Activated effector memory CD4-positive, alpha-beta T cell treated with Interleukin-2 at 50 U/mL for 16 hours (primary cell): Measurements from ENCODE around the gene RPP38.

Experiments
- DNase-seq: peaks from one replicate; pipeline ENCODE4 v3.0.0-alpha.2; 2020

Gene RPP38, protein sequence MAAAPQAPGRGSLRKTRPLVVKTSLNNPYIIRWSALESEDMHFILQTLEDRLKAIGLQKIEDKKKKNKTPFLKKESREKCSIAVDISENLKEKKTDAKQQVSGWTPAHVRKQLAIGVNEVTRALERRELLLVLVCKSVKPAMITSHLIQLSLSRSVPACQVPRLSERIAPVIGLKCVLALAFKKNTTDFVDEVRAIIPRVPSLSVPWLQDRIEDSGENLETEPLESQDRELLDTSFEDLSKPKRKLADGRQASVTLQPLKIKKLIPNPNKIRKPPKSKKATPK

DNA sequence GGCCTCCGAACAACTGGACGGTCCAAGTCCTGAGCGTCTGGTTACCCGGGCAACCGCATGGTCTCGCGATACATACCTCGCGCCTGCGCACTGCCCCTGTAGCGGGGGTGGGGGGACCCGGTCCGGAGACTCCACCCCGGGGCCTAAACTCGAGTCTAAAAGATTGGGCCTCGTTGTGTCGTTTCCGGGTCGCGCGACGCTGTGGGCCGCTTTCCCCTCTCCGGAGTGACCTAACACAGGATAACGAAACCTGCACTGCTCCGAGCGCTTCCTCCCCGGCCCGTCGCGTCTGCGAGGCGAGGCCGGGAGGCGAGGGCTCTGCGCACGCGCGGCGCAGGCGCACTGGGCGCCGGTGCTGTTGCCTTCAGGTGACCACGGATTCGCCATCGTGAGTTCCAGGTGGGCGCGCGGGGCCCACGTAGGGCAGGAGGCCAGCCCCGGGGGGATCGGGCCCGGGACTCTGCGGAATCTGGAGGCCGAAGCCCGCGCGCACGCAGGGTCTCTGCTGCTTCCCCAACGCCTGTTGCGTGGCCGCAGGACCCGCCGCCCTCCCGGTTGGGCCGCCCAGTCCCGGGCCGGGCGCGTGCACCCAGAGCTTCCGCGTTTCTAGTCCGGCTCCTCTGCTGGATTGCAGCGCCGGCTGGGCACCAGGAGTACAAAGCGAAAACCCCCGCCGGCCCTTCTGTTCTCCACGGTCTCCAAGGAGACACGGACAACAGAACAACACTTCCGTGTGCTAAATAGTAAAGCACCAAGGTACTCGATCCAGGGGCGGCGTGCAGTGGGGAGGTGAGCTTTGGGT lies at the start of gene RPP38:
Gene RPP38 (plus strand): TSS at position 345 of the 802 bp plus-strand sequence. CDS start 5,960 bp downstream, outside the sequence.
- DNase-seq = peak; percentile 84

DNA sequence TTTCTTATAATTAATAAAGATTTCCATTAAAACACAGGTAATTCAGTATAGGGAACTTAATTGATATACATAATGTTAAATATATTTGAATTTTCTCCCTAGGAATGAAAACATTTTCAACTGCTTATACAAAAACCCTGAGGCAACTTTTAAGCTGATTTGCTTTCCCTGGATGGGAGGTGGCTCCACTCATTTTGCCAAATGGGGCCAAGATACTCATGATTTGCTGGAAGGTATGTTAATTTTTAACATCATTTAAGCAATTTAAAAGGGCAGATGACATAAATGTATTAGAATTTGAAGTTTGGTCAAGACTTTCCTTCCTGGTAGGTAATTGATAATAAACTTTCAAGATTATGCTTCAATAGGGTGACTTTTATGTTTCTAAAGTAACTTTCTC lies 47.6 kb upstream of the RPP38 start:
- no peak for DNase-seq

DNA sequence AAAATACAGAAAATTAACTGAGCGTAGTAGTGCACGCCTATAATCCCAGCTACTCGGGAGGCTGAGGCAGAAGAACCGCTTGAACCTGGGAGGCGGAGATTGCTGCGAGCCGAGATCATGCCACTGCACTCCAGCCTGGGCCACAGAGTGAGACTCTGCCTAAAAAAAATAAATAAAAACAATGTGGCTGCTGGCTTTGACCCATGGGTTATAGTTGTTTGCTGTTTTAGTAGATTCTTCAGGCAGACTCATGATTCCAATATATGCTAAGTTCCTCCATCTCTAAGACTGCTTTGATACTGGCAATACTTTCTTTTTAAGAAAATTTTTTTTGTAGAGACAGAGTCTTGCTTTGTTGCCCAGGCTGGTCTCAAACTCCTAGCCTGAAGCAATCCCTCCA lies 45.0 kb upstream of the RPP38 start:
- no peak for DNase-seq

DNA sequence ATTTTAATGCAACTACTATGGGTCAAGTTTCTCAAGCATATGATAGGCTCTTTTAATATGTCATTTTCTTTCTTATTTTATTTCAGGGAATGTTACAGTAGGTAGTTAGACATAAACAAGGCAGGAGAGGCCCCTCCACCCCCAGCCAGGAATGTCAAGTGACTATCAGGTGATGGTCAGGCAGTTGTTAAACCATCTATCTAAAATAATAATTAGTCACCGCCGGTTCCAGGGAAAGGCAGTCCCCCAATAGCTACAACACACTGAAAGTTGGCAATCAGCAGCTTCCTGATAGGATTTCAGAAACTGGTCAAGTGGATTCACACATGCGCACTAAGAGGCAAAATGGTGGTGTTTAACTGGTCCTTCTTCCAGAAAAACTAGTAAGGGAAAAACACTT lies 44.1 kb upstream of the RPP38 start:
- DNase-seq = no peak

DNA sequence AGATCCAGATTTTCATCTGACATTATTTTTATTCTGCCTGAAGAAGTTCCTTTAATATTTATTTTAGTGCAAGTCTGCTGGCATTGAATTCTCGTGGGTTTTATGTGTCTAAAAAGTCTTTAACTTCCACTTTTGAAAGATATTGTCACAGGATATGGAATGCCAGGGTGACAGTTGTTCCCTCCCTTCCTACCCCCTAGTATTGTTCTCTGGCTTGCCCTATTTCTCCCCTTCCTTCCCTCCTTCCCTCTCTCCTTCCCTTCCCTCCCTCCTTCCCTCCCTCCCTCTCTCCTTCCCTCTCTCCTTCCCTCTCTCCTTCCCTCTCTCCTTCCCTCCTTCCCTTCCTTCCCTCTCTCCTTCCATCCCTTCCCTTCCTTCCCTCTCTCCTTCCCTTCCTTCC lies 38.5 kb upstream of the RPP38 start:
- DNase-seq = no peak

DNA sequence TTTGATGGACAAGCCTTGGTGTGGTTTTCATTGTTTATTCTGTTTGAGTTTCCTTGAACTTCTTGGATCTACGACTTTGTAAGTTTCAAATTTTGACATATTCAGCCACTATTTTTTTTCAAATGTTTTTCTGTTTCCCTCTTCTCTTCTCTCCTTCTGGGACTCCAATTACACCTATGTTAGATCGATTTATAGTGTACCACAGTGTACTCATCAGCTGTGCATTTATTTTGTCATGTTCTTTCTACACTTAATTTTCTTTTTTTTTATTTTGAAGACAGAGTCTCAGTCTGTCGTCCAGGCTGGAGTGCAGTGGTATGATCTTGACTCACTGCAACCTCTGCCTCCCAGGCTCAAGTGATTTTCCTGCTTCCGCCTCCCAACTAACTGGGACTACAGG lies 37.2 kb upstream of the RPP38 start:
- DNase-seq = no peak

DNA sequence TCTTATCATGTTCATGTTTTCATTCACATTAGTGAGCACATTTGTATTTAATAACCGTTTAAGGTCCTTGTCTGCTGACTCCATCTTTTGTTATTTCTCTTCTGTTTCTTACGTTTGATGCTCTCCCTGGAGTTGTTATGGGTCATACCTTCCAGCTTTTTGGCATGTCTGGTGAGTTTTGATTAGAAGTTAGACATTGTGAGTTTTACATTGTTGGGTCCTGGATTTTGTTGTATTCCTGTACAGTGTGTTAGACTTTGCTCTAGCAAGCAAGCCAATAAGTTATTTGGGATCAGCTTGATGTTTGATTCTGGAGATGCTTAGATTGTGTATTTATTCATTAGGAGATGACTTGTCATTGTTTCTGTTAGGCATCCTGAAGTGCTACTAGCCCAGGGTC lies 36.5 kb upstream of the RPP38 start:
- DNase-seq = no peak

DNA sequence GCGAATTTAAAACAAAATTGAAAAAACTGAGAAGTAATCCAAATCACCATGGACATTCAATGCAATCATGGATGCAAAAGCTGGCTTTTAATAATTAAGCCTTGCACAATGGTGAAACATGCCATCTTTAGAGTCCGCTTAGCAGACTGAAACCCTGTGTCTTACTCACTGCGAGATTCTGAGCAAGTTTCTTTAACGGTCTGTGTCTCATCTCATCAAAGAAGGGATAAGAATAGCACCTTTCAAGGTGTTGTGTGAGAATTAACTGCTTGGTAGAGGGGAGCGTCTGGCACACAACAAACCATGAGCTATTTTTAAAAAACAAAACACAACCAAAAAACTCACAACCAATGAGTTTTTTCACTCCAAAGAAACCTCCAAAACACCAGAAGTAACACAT lies 30.0 kb upstream of the RPP38 start:
- no peak for DNase-seq

DNA sequence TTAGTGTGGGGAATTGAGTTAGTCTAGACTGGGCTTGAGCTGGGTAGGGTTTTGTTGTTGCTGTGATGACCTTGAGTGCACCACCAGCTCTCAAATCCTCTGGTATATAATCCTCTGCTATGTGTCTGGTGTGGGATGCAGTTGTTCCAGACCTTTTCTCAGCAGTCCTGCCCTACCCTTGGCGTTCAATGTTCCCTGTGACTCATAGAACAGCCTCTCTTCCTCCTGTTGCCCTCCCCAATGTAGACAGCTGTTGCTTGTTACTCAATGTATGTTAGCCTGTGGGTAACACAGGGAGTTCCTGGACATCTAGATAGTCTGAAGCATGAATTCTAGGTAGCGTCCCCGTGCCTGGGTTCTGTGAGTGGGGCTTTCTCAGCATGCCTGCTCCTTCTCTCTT lies 28.4 kb upstream of the RPP38 start:
- no peak for DNase-seq

DNA sequence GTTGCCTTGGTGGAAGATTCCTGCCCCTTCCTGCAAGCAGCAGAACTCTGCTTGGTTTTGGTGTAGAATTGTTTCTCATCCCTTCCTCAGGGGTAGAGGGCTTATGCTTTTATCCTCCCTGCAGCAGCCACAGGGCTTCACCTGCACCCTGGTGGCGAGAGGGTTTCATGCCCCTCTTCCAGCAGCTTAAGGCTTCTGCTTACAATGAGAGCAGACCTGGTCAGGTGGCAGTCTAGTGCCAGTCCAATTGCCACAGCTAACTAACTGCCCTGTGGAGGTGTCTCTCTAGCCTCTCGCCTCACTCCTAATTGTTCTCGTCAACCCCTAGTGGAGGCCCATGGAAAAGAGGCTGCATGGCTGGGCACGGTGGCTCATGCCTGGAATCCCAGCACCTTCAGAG lies 27.9 kb upstream of the RPP38 start:
- DNase-seq = no peak

DNA sequence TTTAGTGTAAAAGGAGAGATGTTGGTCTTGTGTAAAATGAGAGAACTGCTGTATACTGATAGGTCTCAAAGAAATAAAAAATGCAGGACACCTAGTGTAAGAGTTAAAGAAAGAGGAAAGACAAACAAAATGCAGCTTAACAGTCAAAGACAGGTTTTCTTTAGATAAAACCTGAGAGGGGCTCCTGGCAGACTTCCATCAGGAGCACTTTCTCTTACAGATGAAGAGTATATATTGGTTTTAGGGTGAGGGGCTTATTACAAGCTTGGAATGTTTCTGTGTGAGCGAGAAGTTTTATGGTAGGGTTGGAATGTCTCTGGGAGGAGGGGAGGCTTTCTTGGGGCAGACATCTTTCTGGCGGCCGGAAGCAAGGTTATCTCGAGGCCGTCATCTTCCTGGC lies 24.8 kb upstream of the RPP38 start:
- DNase-seq = no peak

DNA sequence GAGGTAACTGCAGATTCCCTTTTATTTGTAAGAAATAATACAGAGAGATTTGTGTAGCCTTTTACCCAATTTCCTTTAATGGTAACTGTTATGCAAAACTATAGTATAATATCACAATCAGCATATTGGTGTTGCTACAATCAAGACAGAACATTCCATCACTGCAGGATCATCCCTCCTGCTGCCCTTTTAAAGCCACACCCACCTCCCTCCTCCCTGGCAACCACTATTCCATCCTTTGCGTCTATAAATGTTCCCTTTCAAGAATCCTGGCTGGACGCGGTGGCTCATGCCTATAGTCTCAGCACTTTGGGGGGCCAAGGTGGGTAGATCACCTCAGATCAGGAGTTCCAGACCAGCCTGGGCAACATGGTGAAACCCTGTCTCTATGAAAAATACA lies 21.7 kb upstream of the RPP38 start:
- DNase-seq = no peak

DNA sequence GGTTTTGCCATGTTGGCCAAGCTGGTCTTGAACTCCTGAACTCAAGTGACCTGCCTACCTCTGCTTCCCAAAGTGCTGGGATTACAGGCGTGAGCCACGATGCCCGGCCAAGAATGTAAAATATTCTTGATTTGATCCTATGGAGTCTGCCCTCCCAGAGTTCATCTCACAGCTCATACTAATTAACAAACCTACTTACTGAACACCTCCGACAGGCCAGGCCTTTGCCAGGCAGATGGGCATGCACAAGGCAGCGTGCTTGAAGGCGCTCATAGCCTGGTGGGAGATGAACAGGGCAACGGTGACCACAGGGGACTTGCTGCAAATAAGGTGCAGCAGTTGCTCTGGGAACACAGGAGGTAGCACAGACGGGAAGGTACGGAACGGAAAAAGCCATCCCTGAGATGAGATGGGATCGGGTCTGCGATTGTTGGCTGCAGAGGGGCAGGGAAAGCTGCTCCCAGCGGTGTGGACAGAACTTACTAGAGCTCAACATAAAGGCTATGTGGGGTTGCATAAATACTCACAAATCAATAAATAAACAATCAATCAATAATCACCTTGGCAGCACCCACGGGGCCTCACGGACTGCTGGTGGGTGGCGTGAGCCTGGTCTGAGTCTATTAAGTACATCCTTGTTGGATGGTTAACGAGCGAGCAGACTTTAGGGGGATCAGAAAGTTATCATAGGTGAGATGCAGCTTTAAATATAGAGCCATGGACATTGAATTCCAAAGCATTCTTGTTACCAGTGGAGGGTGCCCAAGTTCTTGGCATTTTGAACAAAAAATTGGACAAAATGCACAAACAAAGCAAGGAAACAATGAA lies 13.3 kb upstream of the RPP38 start:
- no peak for DNase-seq

DNA sequence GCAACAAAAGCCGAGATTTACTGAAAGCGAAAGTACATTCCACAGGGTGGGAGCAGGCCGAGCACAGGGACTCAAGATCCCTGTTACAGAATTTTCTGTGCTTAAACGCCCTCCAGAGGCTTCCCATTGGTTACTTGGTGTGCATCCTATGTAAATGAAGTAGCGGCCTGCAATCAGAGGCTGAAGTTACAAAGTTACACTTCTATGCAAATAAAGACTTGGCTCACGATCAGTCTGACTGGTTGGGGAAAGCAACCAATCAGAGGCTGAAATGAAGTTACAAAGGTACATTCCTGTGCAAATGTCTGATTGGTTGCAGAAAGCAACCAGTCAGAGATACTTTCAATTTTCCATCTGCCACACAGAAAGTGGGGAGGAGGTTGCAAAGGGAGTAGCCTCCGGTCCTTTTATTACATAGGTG lies 12.6 kb upstream of the RPP38 start:
- no peak for DNase-seq

DNA sequence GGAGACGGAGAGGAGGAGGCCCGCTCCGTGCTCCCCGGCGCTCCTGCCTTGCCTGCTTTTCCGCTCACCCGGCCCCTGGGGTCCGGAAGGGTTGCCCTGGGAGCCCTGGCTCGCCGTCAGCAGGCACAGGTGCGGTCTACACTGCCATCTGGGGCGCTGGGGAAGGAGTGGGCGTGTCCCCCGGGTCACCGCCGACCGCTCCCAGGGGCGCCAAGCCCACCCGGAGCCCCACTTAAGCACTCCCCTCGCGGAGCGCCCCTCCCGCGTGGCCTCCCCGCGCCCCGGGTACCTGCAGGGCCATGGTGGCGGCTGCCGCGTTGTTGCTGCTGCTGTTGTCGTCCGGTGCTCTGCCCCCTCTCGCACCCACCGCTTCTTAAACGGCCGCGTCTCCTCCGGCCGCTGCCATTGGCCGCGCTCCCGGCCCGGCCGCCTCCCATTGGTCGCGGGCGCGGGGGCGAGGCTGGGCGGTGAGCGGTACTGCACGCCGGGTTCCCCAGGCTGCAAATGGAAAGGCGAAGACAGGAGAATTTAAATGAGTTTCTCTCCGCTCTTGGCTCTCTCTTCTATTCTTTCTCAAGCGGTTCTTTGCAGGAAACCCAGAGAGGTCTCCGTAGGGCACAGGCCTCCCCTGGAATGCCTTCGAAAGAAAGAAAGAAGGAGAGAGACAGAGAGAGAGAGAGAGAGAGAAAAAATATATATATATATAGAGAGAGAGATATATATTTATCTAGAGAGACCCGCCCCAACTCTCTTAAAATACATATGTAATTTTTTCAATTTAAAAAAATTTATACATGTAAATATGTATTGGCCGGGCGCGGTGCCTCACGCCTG lies 8.5 kb upstream of the RPP38 start, which contains the start of gene ACBD7:
Gene ACBD7 (minus strand): TSS at position 349 of the 834 bp plus-strand sequence. CDS start 48 bp downstream, at position 301.
- DNase-seq = peak; percentile 72

DNA sequence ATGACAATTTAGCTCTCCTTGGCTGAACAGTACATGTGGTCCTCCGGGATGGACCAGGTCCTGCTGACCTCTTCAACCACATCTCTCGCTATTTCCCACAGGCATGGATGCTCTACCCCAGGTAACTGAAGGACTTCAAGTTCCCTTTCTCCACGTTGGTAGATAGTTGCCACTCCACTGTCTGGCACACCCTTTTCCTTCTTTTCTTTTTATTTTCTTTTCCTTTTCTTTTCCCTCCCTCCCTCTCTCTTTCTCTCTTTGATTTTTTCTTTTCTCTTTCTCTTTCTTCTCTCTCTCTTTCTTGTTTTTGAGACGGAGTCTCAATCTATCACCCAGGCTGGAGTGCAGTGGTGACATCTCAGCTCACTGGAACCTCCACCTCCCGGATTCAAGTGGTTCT lies 5.7 kb upstream of the RPP38 start:
- no peak for DNase-seq

DNA sequence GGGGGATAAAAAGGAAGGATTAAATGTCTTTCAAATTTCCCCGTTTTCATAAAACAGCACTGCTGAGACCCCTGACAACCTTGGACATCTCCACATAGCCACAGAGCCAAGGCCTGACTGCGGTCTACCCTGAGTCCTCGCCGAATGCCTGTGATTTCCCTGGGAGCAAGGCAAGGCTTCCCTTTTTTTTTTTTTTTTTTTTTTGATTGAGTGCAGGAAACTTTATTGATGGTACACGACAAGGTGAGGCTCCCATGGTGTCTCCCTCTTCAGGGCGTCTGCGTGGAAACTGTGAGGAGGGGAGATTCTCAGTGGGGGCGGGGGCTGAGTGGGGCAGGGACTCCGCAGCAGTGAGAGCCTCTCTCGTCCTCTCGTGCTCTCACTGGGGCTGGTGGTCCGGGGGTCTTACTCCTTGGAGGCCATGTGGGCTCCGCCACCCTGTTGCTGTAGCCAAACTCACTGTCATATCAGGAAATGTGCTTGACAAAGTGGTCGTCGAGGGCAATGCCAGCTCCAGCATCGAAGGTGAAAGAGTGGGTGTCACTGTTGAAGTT lies 4.2 kb upstream of the RPP38 start:
- no peak for DNase-seq

DNA sequence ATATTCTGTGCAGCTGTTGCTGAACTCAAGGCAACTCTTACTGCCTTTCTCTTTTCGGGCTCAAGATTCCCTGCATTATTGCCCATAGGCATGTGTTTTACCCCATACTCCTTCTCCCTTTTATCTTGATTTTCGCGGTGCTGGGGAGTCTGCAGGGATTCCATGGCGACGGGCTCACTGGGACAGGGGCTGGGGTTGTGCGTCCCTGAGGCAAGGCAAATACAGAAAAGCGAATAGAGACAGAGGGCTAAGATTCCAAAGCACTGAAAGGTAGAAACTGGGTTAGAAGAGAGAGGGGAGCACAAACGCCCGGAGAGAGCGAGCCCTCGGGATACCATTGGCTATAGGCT lies 519 bp upstream of the RPP38 start:
- DNase-seq = no peak

DNA sequence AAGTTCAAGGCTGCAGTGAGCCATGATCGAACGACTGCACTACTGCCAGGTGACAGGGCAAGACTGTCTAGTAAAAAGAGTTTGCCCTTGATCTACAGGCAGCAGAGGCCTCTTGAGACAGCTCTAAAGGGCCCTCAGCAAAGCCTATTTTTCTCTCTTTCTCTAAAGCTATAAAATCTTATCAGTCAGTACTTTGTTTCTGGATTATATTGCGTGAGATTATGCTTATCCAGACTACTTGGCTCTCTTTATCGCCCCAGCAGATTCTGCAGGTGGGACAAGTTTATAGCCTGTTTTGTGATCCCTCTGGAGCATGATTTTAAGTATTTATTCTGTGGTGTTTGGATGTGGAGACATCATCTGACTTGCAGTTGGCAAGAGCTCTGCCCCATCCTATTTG lies 2.7 kb downstream of the RPP38 start:
- DNase-seq = no peak

DNA sequence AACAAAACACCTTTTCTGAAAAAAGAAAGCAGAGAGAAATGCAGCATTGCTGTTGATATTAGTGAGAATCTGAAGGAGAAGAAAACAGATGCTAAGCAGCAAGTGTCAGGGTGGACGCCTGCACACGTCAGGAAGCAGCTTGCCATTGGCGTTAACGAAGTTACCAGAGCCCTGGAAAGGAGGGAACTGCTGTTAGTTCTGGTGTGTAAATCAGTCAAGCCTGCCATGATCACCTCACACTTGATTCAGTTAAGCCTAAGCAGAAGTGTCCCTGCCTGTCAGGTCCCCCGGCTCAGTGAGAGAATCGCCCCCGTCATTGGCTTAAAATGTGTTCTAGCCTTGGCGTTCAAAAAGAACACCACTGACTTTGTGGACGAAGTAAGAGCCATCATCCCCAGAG lies 6.4 kb downstream of the RPP38 start:
- DNase-seq = no peak

DNA sequence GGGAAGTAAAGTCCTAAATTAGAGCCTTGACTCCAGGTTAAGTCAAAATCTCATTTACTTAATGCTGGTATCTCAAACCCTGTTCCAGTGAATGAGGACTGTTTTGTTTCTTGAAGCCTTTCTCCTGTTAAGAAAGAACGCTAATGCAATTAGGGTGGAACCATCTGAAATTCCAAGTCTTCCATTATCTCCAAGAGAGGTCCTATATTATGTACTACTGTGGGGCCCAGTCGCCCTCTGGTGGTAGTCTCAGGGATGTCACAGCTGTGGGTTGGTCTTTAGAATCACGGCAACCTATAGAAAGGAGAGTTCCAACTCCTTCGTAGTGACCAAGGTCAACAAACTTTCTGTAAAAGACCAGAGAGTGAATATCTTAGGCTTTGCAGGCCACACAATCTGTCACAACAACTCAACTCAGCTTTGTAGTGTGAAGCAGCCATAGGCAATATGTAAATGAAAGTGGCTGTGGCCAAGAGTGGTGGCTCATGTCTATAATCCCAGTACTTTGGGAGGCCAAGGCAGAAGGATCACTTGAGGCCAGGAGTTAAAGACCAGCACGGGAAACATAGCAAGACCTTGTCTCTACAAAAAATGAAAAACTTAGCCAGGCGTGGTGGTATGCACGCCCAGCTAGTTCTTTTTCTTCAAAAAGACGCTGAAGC lies 9.3 kb downstream of the RPP38 start:
- peak; percentile 41 for DNase-seq

DNA sequence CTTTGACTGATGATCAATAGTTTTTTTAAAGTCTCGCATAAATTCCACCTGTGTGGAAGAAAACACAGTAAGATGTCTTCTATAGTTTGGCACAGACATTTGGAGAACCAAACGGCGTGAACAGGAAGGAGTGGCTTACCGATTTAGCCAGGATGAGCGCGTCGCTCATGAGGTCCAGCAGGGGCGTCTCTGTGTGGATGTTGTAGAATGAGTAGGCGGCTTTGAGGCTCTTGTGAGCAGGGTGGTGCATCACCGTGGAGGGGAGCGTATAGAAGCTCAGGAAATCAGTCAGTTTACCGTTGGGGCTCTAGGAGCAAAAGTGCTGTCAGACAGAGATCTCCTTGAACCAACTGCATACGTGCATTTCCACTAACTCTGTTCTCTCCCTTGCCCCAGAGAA lies 15.5 kb downstream of the RPP38 start:
- DNase-seq = no peak
